HepG2 (cell line): Measurements from ENCODE around the gene SIRT7. TPM values are rescaled to one million over a fixed set of nuclear protein-coding genes. Genes with fewer than 3 reads are reported as not detected.
A peak's percentile ranks its signal among the peaks of the same experiment; 100 is the strongest.

ENCODE experiments used
- AGO2 ChIP-seq: fragments of 200-400 bp; formaldehyde crosslinking; optimal IDR thresholded peaks from 2 replicates; pipeline ENCODE3; 2017; ENCODE audit warnings: mild to moderate bottlenecking, low read depth, low read length, moderate library complexity
- ASH2L ChIP-seq: fragments of 300-600, 200-600 bp; sonication (generic); IDR thresholded peaks from 2 replicates; pipeline ENCODE4 v1.7.0; 2017; ENCODE audit warnings: low read depth, mild to moderate bottlenecking, moderate library complexity, mixed read lengths, low read length; ENCODE audit not compliant: insufficient read length
- CSRNP1 ChIP-seq: sonication (generic); formaldehyde crosslinking; IDR thresholded peaks from 2 replicates; pipeline ENCODE4 v1.8.1; 2023; ENCODE audit warnings: mild to moderate bottlenecking, missing genetic modification reagents
- GTF3A ChIP-seq: sonication (generic); formaldehyde crosslinking; conservative IDR thresholded peaks from 2 replicates; pipeline ENCODE4 v1.4.0; 2020; ENCODE audit warnings: mild to moderate bottlenecking, missing genetic modification reagents
- KLF11 ChIP-seq: IDR thresholded peaks from 2 replicates; pipeline ENCODE4 v1.6.1; 2016; ENCODE audit warnings: missing compliant biosample characterization
- NCOA2 ChIP-seq: sonication (generic); formaldehyde crosslinking; IDR thresholded peaks from 2 replicates; pipeline ENCODE4 v1.8.0; 2022; ENCODE audit warnings: inconsistent platforms
- PAF1 ChIP-seq: IDR thresholded peaks from 2 replicates; pipeline ENCODE4 v1.6.1; 2016; ENCODE audit warnings: missing genetic modification reagents, missing compliant biosample characterization
- PATZ1 ChIP-seq: sonication (generic); formaldehyde crosslinking; IDR thresholded peaks from 2 replicates; pipeline ENCODE4 v1.4.0; 2020; ENCODE audit warnings: missing genetic modification reagents
- PITX1 ChIP-seq: sonication (generic); formaldehyde crosslinking; IDR thresholded peaks from 2 replicates; pipeline ENCODE4 v1.5.1; 2020; ENCODE audit warnings: mild to moderate bottlenecking, missing genetic modification reagents
- POLR2AphosphoS2 ChIP-seq: IDR thresholded peaks from 2 replicates; pipeline ENCODE4 v1.6.1; 2011; ENCODE audit warnings: low read depth, low read length, improper control_type of control experiment
- SNRNP70 ChIP-seq: fragments of 200-400 bp; formaldehyde crosslinking; IDR thresholded peaks from 2 replicates; pipeline ENCODE4 v1.6.1; 2017; ENCODE audit warnings: mild to moderate bottlenecking, low read depth, low read length, moderate library complexity
- ZBTB14 ChIP-seq: sonication (generic); formaldehyde crosslinking; IDR thresholded peaks from 2 replicates; pipeline ENCODE4 v1.4.0; 2020; ENCODE audit warnings: missing genetic modification reagents
- ZC3H4 ChIP-seq: sonication (generic); formaldehyde crosslinking; IDR thresholded peaks from 2 replicates; pipeline ENCODE4 v1.4.0; 2020; ENCODE audit warnings: missing genetic modification reagents, borderline replicate concordance
- ZNF432 ChIP-seq: sonication (generic); formaldehyde crosslinking; IDR thresholded peaks from 2 replicates; pipeline ENCODE4 v1.5.0; 2020; ENCODE audit warnings: missing genetic modification reagents, mild to moderate bottlenecking, borderline replicate concordance
- ZNF501 ChIP-seq: sonication (generic); formaldehyde crosslinking; IDR thresholded peaks from 2 replicates; pipeline ENCODE4 v1.5.1; 2020; ENCODE audit warnings: mild to moderate bottlenecking, moderate library complexity, missing genetic modification reagents
- ZNF510 ChIP-seq: sonication (generic); formaldehyde crosslinking; IDR thresholded peaks from 2 replicates; pipeline ENCODE4 v1.4.0; 2020; ENCODE audit warnings: low read depth, mild to moderate bottlenecking, missing genetic modification reagents
- ZNF713 ChIP-seq: sonication (generic); formaldehyde crosslinking; IDR thresholded peaks from 2 replicates; pipeline ENCODE4 v1.4.0; 2020; ENCODE audit warnings: mild to moderate bottlenecking, missing genetic modification reagents
- ZNF761 ChIP-seq: sonication (generic); formaldehyde crosslinking; conservative IDR thresholded peaks from 2 replicates; pipeline ENCODE4 v1.4.0; 2020; ENCODE audit warnings: mild to moderate bottlenecking, missing genetic modification reagents
- ZNF816 ChIP-seq: sonication (generic); formaldehyde crosslinking; IDR thresholded peaks from 2 replicates; pipeline ENCODE4 v1.8.0; 2022; ENCODE audit warnings: missing genetic modification reagents, mild to moderate bottlenecking, borderline replicate concordance
- ZZZ3 ChIP-seq: sonication (generic); formaldehyde crosslinking; IDR thresholded peaks from 2 replicates; pipeline ENCODE4 v1.4.0; 2020; ENCODE audit warnings: missing genetic modification reagents, mild to moderate bottlenecking, borderline replicate concordance
- polyA plus RNA-seq, 8 experiments: library from polyadenylated mRNA; depleted of rRNA in 3 of 8; stranded (reverse) in 7 of 8; unstranded in 1 of 8; fragments of >200 nt; fragmentation: Illumina TruSeq in 4 of 8; extraction: Trizol in 4 of 8; gene quantifications; 2 replicates each; pipeline versions ENCODE4 v1.2.1 to v1.2.3, GENCODE V29; 2011 to 2016; ENCODE audit warnings: low read depth in 4 of 8, missing spikeins in 1 of 8, mixed read lengths in 1 of 8; ENCODE audit not compliant: insufficient read depth in 1 of 8
- total RNA-seq, 5 experiments: library from RNA; depleted of rRNA; stranded (reverse); fragments of >200 nt; fragmentation: Illumina TruSeq; extraction: Trizol; gene quantifications; 2 replicates each; pipeline ENCODE4 v1.2.3, GENCODE V29; 2016; ENCODE audit warnings: low read depth in 1 of 5
- TF ChIP-seq, protein P1 (sequence below): sonication (generic); formaldehyde crosslinking; IDR thresholded peaks from 2 replicates; pipeline ENCODE4 v1.4.0; 2020; ENCODE audit warnings: missing genetic modification reagents
- TF ChIP-seq, protein P2 (sequence below): sonication (generic); formaldehyde crosslinking; IDR thresholded peaks from 2 replicates; pipeline ENCODE4 v1.8.1; 2023; ENCODE audit warnings: mild to moderate bottlenecking, inconsistent platforms, moderate library complexity, missing genetic modification reagents, borderline replicate concordance

Gene SIRT7
- total and polyA plus RNA-seq, 2 of the 13 experiments (the other 11 are each of a cell fraction or from before 2014, with no cell fraction given), result 8.3 to 24.8 TPM

DNA sequence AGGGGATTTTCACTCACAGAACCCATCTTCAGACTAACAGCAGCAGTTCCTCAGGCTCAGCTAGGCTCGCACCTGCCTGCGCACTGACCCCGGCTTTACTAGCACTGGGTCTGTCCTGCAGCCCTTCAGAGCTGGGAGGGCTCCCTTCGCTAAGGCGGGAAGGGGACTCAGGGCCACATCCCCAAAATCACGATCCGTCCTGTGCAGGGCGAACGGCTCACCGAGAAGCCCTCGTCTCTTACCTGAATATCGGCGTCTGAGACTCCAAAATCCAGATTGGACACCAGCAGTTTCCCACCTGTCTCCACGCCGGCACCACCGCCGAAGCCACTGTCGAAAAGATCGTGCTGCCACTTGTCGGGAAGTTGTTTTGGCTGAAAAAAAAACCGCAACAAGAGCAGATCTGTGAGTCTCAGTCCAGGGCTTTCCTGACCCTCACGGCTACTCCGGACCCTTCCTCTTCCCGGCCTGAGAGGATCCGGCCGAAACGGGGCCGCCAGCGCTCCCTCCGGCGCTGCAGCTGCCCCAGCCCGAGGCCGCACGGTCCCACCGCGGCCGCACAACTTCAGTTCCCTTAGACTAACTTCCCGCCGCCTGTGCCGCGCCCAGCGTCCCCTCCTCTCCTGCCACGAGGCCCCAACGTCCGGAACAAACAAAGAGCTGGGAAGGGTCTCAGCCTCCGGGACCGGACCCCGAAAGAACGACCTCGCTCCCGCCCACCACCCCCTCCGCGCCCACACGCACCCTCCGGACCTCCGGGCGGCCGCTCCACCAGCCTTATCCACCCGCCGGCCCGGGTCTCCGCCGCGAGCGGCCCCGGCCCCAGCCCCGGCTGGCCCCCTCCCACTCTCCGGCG lies 27.3 kb downstream of the SIRT7 start (continued):
- TF ChIP-seq NCOA2 (CRISPR knock-in tag) (no peak), ZNF816 (CRISPR knock-in tag) (no peak), ASH2L (no peak), ZNF510 (CRISPR knock-in tag) (no peak), PITX1 (CRISPR knock-in tag) (no peak), PAF1 (CRISPR knock-in tag) (no peak), ZC3H4 (CRISPR knock-in tag) (no peak), ZZZ3 (CRISPR knock-in tag) (no peak), ZNF501 (no peak; the same call in 1 of the 2 replicates), ZNF432 (CRISPR knock-in tag) (no peak), ZNF713 (CRISPR knock-in tag) (no peak), POLR2AphosphoS2 (no peak), AGO2 (peak; percentile 73), PATZ1 (no peak), GTF3A (CRISPR knock-in tag) (no peak), ZNF761 (no peak), KLF11 (CRISPR knock-in tag) (no peak), CSRNP1 (no peak), ZBTB14 (no peak), SNRNP70 (no peak)
- TF ChIP-seq, protein P1, sequence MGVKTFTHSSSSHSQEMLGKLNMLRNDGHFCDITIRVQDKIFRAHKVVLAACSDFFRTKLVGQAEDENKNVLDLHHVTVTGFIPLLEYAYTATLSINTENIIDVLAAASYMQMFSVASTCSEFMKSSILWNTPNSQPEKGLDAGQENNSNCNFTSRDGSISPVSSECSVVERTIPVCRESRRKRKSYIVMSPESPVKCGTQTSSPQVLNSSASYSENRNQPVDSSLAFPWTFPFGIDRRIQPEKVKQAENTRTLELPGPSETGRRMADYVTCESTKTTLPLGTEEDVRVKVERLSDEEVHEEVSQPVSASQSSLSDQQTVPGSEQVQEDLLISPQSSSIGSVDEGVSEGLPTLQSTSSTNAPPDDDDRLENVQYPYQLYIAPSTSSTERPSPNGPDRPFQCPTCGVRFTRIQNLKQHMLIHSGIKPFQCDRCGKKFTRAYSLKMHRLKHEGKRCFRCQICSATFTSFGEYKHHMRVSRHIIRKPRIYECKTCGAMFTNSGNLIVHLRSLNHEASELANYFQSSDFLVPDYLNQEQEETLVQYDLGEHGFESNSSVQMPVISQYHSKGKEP (CRISPR knock-in tag), result no peak
- TF ChIP-seq, protein P2, sequence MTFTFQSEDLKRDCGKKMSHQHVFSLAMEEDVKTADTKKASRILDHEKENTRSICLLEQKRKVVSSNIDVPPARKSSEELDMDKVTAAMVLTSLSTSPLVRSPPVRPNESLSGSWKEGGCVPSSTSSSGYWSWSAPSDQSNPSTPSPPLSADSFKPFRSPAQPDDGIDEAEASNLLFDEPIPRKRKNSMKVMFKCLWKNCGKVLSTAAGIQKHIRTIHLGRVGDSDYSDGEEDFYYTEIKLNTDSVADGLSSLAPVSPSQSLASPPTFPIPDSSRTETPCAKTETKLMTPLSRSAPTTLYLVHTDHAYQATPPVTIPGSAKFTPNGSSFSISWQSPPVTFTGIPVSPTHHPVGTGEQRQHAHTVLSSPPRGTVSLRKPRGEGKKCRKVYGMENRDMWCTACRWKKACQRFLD (CRISPR knock-in tag), result no peak
